ENCODE results near the gene TEX44. TPM values are rescaled to one million over a fixed set of nuclear protein-coding genes. Genes with fewer than 3 reads are reported as not detected.
A peak's percentile ranks its signal among the peaks of the same experiment; 100 is the strongest.

The TEX44 gene
- total and polyA plus RNA-seq, 2 of the 13 experiments (the other 11 are each of a cell fraction or from before 2014, with no cell fraction given), result not detected

DNA sequence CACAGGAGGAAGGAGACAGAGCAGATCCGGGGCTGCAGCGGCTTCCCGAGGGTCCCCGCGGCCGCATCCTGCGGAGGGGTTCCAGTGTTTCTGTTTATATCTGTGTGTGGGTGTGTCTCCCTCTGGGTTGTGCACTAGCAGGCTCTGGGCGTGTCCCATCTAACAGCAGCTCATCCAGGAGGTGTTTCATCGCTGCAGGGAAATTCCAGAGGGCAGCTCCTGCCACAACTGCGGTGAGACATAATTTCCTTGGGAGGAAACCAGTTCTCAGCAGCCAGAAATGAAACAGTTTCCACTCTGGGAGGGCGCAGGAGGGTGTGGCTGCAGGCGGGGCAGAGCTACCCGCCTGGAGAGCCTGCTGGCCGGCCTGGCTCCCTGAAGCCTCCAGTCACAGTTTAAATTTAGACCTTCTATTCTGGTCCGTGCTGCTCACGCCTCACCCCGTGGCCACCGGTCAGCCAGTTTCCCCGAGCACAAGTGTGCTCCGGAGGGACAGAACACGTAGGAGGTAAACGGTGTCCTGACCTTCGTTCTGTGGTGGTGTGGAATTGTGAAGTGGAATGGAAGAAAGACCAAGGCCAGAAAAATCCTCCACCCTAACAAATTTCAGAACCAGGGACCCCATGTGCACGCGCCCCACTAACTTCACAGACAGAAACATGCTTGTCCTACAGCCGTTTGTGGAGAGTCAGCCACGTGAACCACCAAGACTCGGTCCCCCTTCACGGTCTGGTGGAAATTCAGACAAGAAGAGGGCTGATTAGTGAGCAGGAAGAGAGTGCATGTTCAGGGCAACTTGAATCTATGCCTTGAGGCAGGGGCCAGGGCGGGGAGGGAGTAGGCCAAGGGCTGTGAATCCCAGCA, 50.2 kb downstream of the TEX44 start (continued):
- no peak for TF ChIP-seq CREM (IDR thresholded peaks at IDR 0.05)
- no peak for TF ChIP-seq CREM (CRISPR knock-in tag; IDR thresholded peaks at IDR 0.05)
- no peak for TF ChIP-seq ZNF839 (CRISPR knock-in tag; IDR thresholded peaks at IDR 0.05; ENCODE audit: borderline replicate concordance)
- TF ChIP-seq MYC (CRISPR knock-in tag; IDR thresholded peaks at IDR 0.05; ENCODE audit: borderline replicate concordance), result no peak
- TF ChIP-seq ZNF44 (CRISPR knock-in tag; IDR thresholded peaks at IDR 0.05), result no peak
- no peak for TF ChIP-seq ZNF468 (CRISPR knock-in tag; IDR thresholded peaks at IDR 0.05)
- TF ChIP-seq CENPX (CRISPR knock-in tag; IDR thresholded peaks at IDR 0.05), result no peak
- no peak for TF ChIP-seq ZNF782 (CRISPR knock-in tag; IDR thresholded peaks at IDR 0.05; ENCODE audit: borderline replicate concordance)
- no peak for TF ChIP-seq SRSF4 (IDR thresholded peaks at IDR 0.05; ENCODE audit: low read depth, low read length, poor library complexity, severe bottlenecking)
- TF ChIP-seq ZNF678 (CRISPR knock-in tag; IDR thresholded peaks at IDR 0.05), result no peak
- no peak for TF ChIP-seq NR2F6 (IDR thresholded peaks at IDR 0.05)
- TF ChIP-seq NR2F6 (CRISPR knock-in tag; IDR thresholded peaks at IDR 0.05), result no peak
- TF ChIP-seq ZNF850 (CRISPR knock-in tag; conservative IDR thresholded peaks at IDR 0.05), result peak; percentile 98
- 0 out of 2 replicates have a peak, but pooled peaks have one; percentile 33 for TF ChIP-seq KDM2A (CRISPR knock-in tag; IDR thresholded peaks at IDR 0.05; ENCODE audit: borderline replicate concordance, low read depth)
- no peak for TF ChIP-seq ZSCAN20 (CRISPR knock-in tag; IDR thresholded peaks at IDR 0.05; ENCODE audit: borderline replicate concordance)
- no peak for TF ChIP-seq ZNF326 (CRISPR knock-in tag; IDR thresholded peaks at IDR 0.05; ENCODE audit: borderline replicate concordance)
- no peak for TF ChIP-seq MAF1 (CRISPR knock-in tag; IDR thresholded peaks at IDR 0.05; ENCODE audit: borderline replicate concordance)
- TF ChIP-seq, protein P1, sequence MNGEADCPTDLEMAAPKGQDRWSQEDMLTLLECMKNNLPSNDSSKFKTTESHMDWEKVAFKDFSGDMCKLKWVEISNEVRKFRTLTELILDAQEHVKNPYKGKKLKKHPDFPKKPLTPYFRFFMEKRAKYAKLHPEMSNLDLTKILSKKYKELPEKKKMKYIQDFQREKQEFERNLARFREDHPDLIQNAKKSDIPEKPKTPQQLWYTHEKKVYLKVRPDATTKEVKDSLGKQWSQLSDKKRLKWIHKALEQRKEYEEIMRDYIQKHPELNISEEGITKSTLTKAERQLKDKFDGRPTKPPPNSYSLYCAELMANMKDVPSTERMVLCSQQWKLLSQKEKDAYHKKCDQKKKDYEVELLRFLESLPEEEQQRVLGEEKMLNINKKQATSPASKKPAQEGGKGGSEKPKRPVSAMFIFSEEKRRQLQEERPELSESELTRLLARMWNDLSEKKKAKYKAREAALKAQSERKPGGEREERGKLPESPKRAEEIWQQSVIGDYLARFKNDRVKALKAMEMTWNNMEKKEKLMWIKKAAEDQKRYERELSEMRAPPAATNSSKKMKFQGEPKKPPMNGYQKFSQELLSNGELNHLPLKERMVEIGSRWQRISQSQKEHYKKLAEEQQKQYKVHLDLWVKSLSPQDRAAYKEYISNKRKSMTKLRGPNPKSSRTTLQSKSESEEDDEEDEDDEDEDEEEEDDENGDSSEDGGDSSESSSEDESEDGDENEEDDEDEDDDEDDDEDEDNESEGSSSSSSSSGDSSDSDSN (CRISPR knock-in tag; IDR thresholded peaks at IDR 0.05), result peak; percentile 32; the same call in 1 of the 2 replicates
- peak; percentile 40; the same call in 1 of the 2 replicates for TF ChIP-seq PHF21A (CRISPR knock-in tag; IDR thresholded peaks at IDR 0.05)
- TF ChIP-seq, protein P2, sequence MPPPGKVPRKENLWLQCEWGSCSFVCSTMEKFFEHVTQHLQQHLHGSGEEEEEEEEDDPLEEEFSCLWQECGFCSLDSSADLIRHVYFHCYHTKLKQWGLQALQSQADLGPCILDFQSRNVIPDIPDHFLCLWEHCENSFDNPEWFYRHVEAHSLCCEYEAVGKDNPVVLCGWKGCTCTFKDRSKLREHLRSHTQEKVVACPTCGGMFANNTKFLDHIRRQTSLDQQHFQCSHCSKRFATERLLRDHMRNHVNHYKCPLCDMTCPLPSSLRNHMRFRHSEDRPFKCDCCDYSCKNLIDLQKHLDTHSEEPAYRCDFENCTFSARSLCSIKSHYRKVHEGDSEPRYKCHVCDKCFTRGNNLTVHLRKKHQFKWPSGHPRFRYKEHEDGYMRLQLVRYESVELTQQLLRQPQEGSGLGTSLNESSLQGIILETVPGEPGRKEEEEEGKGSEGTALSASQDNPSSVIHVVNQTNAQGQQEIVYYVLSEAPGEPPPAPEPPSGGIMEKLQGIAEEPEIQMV (CRISPR knock-in tag; IDR thresholded peaks at IDR 0.05; ENCODE audit: low read depth), result no peak
- TF ChIP-seq FOXJ3 (CRISPR knock-in tag; IDR thresholded peaks at IDR 0.05; ENCODE audit: borderline replicate concordance), result no peak
- no peak for TF ChIP-seq ETV6 (CRISPR knock-in tag; conservative IDR thresholded peaks at IDR 0.05)
- peak; percentile 40; the same call in 1 of the 2 replicates for TF ChIP-seq NFKB2 (CRISPR knock-in tag; IDR thresholded peaks at IDR 0.05; ENCODE audit: borderline replicate concordance)
- no peak for TF ChIP-seq ZIK1 (CRISPR knock-in tag; IDR thresholded peaks at IDR 0.05; ENCODE audit: borderline replicate concordance, low read depth)
- TF ChIP-seq, protein P3, sequence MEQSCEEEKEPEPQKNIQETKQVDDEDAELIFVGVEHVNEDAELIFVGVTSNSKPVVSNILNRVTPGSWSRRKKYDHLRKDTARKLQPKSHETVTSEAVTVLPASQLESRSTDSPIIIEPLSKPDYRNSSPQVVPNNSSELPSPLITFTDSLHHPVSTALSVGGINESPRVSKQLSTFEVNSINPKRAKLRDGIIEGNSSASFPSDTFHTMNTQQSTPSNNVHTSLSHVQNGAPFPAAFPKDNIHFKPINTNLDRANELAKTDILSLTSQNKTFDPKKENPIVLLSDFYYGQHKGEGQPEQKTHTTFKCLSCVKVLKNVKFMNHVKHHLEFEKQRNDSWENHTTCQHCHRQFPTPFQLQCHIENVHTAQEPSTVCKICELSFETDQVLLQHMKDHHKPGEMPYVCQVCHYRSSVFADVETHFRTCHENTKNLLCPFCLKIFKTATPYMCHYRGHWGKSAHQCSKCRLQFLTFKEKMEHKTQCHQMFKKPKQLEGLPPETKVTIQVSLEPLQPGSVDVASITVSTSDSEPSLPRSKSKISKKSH (CRISPR knock-in tag; IDR thresholded peaks at IDR 0.05; ENCODE audit: borderline replicate concordance), result no peak
- TF ChIP-seq SP1 (IDR thresholded peaks at IDR 0.05), result no peak
- TF ChIP-seq SP1 (CRISPR knock-in tag; IDR thresholded peaks at IDR 0.05), result no peak
